Measurements from ENCODE around the gene NFASC. TPM values are rescaled to one million over a fixed set of nuclear protein-coding genes. Genes with fewer than 3 reads are reported as not detected.

NFASC gene
- total RNA-seq, 2 experiments from 2014 or later = not detected

DNA sequence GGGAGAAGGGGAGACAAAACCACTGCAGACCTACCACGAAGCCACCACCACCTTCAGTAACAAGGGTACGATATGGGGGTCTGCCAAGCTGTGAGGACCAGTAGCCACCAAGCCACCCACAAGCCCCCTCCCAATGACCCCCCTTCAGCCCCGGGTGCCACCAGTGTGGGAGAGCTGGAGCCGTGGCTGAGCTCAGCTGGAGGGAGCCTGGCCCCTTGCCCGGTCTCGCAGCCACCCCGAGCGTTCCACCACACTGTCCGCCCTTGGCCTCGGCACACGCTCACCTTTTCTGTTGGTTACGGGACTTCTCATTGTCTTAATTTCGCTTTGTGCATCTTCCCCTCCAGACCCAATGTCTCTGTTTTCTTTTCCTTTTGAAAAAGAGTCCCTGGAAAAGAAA lies 145.9 kb downstream of the NFASC start:
- intact Hi-C loops (cut with DNase I, micrococcal nuclease) = no loop called here
- POLR2A ChIA-PET = no interaction called here
- H3K4me1 ChIP-seq (ENCODE audit: insufficient read depth, low read length) = no peaks in the 10 kb centered on the region
- CTCF ChIA-PET = no interaction called here
- no peak overlapping the region for H3K27ac ChIP-seq (ENCODE audit: low read depth in 1 of 2, low read length in 2 of 2)
- peaks cover 0 to 3% of the 10 kb centered on the region in 2 experiments for H3K27me3 ChIP-seq (ENCODE audit: control insufficient read depth in 1 of 2, insufficient read depth in 2 of 2, low read length in 2 of 2)
- H3K36me3 ChIP-seq (ENCODE audit: insufficient read depth, low read length) = no peaks in the 10 kb centered on the region
- TF ChIP-seq, protein P1, sequence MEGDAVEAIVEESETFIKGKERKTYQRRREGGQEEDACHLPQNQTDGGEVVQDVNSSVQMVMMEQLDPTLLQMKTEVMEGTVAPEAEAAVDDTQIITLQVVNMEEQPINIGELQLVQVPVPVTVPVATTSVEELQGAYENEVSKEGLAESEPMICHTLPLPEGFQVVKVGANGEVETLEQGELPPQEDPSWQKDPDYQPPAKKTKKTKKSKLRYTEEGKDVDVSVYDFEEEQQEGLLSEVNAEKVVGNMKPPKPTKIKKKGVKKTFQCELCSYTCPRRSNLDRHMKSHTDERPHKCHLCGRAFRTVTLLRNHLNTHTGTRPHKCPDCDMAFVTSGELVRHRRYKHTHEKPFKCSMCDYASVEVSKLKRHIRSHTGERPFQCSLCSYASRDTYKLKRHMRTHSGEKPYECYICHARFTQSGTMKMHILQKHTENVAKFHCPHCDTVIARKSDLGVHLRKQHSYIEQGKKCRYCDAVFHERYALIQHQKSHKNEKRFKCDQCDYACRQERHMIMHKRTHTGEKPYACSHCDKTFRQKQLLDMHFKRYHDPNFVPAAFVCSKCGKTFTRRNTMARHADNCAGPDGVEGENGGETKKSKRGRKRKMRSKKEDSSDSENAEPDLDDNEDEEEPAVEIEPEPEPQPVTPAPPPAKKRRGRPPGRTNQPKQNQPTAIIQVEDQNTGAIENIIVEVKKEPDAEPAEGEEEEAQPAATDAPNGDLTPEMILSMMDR (IDR thresholded peaks at IDR 0.05) = no peak
- H3K4me3 ChIP-seq (ENCODE audit: low read length) = no peak overlapping the region
- no peak overlapping the region for H3K4me3 Mint-ChIP-seq
- DNase-seq (no peak), ATAC-seq (ENCODE audit: poor library complexity) (no peak)
- H3K9me3 ChIP-seq (ENCODE audit: control insufficient read depth in 1 of 2, insufficient read depth in 1 of 2, low read length in 2 of 2) = no peaks in the 10 kb centered on the region
- H3K9me3 Mint-ChIP-seq = no peaks in the 10 kb centered on the region
- H3K27me3 Mint-ChIP-seq = peaks cover 5% of the 10 kb centered on the region
- H3K4me1 Mint-ChIP-seq (ENCODE audit: low read depth) = no peaks in the 10 kb centered on the region
- no peak overlapping the region for H3K27ac Mint-ChIP-seq
- no peaks in the 10 kb centered on the region for H3K36me3 Mint-ChIP-seq (ENCODE audit: low read depth)

DNA sequence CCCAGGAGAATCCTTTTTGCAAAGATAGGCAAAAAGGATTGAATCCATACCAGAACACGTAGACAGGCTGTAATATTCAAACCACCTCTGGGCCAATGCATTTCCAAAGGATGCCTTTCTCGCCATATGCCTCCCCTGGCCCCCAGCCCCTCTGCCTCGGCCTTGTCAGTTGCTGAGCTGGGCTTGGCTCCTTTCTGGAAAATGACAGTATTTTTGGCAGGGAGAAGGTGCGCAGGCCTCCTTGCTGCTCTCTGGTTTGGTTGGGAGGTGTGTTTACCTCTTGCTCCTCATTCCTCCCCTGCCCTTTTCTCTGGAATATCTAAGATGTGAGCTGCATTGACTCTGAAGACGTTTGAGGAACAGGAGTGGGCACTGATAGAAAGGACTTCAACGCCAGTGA lies 146.3 kb downstream of the NFASC start:
- ATAC-seq (ENCODE audit: poor library complexity) (no peak), DNase-seq (no peak)
- H3K4me1 ChIP-seq (ENCODE audit: insufficient read depth, low read length) = no peaks in the 10 kb centered on the region
- no peaks in the 10 kb centered on the region for H3K36me3 ChIP-seq (ENCODE audit: insufficient read depth, low read length)
- peaks cover 0 to 3% of the 10 kb centered on the region in 2 experiments for H3K27me3 ChIP-seq (ENCODE audit: control insufficient read depth in 1 of 2, insufficient read depth in 2 of 2, low read length in 2 of 2)
- intact Hi-C loops (cut with DNase I, micrococcal nuclease) = no loop called here
- Mint-ChIP-seq H3K27ac (no peak overlapping the region), H3K9me3 (no peaks in the 10 kb centered on the region), H3K36me3 (ENCODE audit: low read depth) (no peaks in the 10 kb centered on the region), H3K4me3 (no peak overlapping the region), H3K4me1 (ENCODE audit: low read depth) (no peaks in the 10 kb centered on the region), H3K27me3 (peaks cover 7% of the 10 kb centered on the region)
- TF ChIP-seq, protein P1 (IDR thresholded peaks at IDR 0.05) = no peak
- CTCF ChIA-PET = no interaction called here
- POLR2A ChIA-PET = no interaction called here
- no peaks in the 10 kb centered on the region for H3K9me3 ChIP-seq (ENCODE audit: control insufficient read depth in 1 of 2, insufficient read depth in 1 of 2, low read length in 2 of 2)
- H3K4me3 ChIP-seq (ENCODE audit: low read length) = no peak overlapping the region
- no peak overlapping the region for H3K27ac ChIP-seq (ENCODE audit: low read depth in 1 of 2, low read length in 2 of 2)

DNA sequence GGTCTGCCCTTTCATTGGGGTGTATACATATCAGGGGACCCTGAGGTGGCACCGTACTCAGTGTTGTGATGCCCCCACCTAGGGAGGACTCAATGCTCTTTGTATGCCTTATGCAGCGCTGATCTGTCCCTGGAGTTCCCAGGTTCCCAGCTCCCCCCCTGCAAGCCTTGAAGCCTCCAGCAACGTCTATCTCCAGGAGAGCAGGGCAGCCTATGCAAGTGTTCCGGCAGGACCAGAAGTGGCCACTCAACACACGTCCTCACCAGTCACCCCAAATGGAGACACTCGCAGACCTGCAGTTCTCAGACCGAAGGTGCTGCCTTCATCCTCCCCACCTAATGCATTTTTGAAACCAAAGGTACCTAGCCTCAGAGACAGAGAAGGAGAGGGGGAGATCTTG lies 147.1 kb downstream of the NFASC start:
- Mint-ChIP-seq H3K27me3 (peaks cover 7% of the 10 kb centered on the region), H3K27ac (no peak overlapping the region), H3K4me1 (ENCODE audit: low read depth) (no peaks in the 10 kb centered on the region), H3K4me3 (no peak overlapping the region), H3K36me3 (ENCODE audit: low read depth) (no peaks in the 10 kb centered on the region), H3K9me3 (no peaks in the 10 kb centered on the region)
- Histone ChIP-seq H3K9me3 (ENCODE audit: control insufficient read depth in 1 of 2, insufficient read depth in 1 of 2, low read length in 2 of 2) (no peaks in the 10 kb centered on the region), H3K27me3 (ENCODE audit: control insufficient read depth in 1 of 2, insufficient read depth in 2 of 2, low read length in 2 of 2) (peaks cover 0 to 3% of the 10 kb centered on the region in 2 experiments), H3K27ac (ENCODE audit: low read depth in 1 of 2, low read length in 2 of 2) (no peak overlapping the region), H3K4me3 (ENCODE audit: low read length) (no peak overlapping the region), H3K4me1 (ENCODE audit: insufficient read depth, low read length) (no peaks in the 10 kb centered on the region), H3K36me3 (ENCODE audit: insufficient read depth, low read length) (no peaks in the 10 kb centered on the region)
- intact Hi-C loops (cut with DNase I, micrococcal nuclease) = no loop called here
- DNase-seq (no peak), ATAC-seq (ENCODE audit: poor library complexity) (no peak)
- ChIA-PET POLR2A (no interaction called here), CTCF (no interaction called here)
- TF ChIP-seq, protein P1 (IDR thresholded peaks at IDR 0.05) = no peak
